AG09319 (cell line): ENCODE data around the gene AAR2.

Experiments
- DNase-seq: peaks from one replicate; pipeline ENCODE4 v3.0.0-alpha.2; 2010; ENCODE audit warnings: low read depth; ENCODE audit errors: extremely low read depth
- CTCF ChIP-seq: IDR thresholded peaks from 2 replicates; pipeline ENCODE4 v1.5.1; 2011; ENCODE audit warnings: low read depth, mild to moderate bottlenecking, inconsistent platforms, low read length, moderate library complexity

Gene AAR2

GRCh38 chr20:36201198-36201597 lies 35.1 kb upstream of the AAR2 start:
- DNase-seq = no peak
- no peak for TF ChIP-seq CTCF

GRCh38 chr20:36202891-36203338 lies 33.4 kb upstream of the AAR2 start:
- no peak; the same call in none of the 2 replicates for TF ChIP-seq CTCF
- peak; percentile 8 for DNase-seq

- no peak for TF ChIP-seq CTCF
- no peak for DNase-seq
Measured at GRCh38 chr20:36203861-36204260, 32.4 kb upstream of the AAR2 start.

GRCh38 chr20:36205026-36205425 lies 31.3 kb upstream of the AAR2 start:
- DNase-seq = no peak
- TF ChIP-seq CTCF = no peak

- no peak for TF ChIP-seq CTCF
- no peak for DNase-seq
Measured at GRCh38 chr20:36206068-36206467, 30.2 kb upstream of the AAR2 start.

- no peak for DNase-seq
- TF ChIP-seq CTCF = no peak
Measured at GRCh38 chr20:36206641-36207040, 29.6 kb upstream of the AAR2 start.

GRCh38 chr20:36207602-36208001 lies 28.7 kb upstream of the AAR2 start:
- no peak for TF ChIP-seq CTCF
- DNase-seq = no peak

- DNase-seq = no peak
- no peak for TF ChIP-seq CTCF
Measured at GRCh38 chr20:36208257-36208656, 28.0 kb upstream of the AAR2 start.
